ENCODE data around the gene CNR2.
"Not testable (repeated sequence)": the region's sequence is repeated elsewhere in the genome, so short reads cannot be mapped to it uniquely, and the experiment has no call there.

The CNR2 gene

DNA sequence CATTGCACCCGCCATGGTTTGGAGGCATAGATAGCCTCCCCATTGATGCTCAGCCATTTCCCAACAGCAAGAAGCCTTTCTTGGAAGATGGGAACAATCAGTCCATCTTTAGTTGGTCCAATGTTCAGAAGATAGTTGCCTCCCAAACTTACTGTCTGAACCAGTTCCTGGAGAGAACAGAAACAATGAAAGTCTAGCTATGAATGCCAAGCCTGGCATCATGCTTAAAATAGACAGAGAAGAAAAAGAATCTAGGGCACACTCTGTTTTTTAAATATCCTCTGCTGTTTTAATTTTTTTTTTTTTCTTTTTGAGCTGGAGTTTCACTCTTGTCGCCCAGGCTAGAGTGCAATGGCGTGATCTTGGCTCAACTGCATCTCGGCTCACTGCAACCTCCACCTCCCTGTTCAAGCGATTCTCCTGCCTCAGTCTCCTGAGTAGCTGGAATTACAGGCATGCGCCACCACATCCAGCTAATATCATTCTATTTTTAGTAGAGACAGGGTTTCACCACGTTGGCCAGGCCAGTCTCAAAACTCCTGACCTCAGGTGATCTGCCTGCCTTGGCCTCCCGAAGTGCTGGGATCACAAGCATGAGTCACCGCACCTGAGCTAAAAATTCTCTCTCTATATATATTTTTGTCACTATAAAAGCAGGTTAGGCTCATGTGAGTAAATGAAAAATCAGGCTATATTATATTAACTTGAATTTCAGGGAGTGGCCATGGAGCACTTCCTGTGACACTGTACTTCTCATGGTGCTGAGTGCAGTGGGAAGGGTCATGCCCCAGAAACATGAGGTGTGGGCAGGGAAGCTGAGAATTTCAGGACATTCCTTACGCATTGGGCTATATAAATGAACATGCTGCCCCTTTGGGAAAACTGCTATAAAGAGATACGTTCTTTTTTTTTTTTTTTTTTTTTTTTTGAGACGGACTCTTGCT lies 64.2 kb downstream of the CNR2 start:
- H3K27ac ChIP-seq (ENCODE audit: poor library complexity, severe bottlenecking): no peak overlapping the region
- H3K27me3 ChIP-seq (ENCODE audit: insufficient read depth, poor library complexity, severe bottlenecking): no peaks in the 10 kb centered on the region
- TF ChIP-seq, protein P1, sequence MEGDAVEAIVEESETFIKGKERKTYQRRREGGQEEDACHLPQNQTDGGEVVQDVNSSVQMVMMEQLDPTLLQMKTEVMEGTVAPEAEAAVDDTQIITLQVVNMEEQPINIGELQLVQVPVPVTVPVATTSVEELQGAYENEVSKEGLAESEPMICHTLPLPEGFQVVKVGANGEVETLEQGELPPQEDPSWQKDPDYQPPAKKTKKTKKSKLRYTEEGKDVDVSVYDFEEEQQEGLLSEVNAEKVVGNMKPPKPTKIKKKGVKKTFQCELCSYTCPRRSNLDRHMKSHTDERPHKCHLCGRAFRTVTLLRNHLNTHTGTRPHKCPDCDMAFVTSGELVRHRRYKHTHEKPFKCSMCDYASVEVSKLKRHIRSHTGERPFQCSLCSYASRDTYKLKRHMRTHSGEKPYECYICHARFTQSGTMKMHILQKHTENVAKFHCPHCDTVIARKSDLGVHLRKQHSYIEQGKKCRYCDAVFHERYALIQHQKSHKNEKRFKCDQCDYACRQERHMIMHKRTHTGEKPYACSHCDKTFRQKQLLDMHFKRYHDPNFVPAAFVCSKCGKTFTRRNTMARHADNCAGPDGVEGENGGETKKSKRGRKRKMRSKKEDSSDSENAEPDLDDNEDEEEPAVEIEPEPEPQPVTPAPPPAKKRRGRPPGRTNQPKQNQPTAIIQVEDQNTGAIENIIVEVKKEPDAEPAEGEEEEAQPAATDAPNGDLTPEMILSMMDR (IDR thresholded peaks at IDR 0.05; ENCODE audit: poor library complexity, severe bottlenecking): no peak
- no peak overlapping the region for H3K4me3 ChIP-seq (ENCODE audit: severe bottlenecking)
- DNase-seq (ENCODE audit: low spot score) (no peak), ATAC-seq (ENCODE audit: low read depth) (no peak)
- peaks cover 36% of the 10 kb centered on the region for H3K36me3 ChIP-seq (ENCODE audit: low read depth)
- no peaks in the 10 kb centered on the region for H3K9me3 ChIP-seq (ENCODE audit: severe bottlenecking)
- H3K4me1 ChIP-seq (ENCODE audit: insufficient read depth, poor library complexity, severe bottlenecking): no peaks in the 10 kb centered on the region

DNA sequence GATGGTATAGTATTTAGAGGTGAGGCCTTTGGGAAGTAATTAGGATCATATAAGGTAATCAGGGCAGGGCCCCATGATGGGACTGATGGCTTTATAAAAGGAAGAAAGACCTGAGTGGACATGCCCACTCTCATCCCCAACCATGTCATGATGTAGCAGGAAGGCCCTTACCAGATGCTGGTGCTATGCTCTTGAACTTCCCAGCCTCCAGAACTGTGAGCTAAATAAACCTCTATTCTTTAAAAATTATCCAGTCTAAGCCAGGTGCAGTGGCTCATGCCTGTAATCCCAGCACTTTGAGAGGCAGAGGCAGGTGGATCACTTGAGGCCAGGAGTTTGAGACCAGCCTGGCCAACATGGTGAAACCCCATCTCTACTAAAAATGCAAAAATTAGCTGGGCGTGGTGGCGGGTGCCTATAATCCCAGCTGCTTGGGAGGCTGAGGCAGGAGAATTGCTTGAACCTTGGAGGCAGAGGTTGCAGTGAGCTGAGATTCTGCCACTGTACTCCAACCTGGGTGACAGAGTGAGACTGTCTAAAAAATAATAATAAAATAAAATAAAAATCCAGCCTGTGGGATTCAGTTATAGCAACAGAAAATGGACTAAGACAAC lies 65.6 kb downstream of the CNR2 start:
- H3K9me3 ChIP-seq (ENCODE audit: severe bottlenecking); H3K27ac ChIP-seq (ENCODE audit: poor library complexity, severe bottlenecking); ATAC-seq (ENCODE audit: low read depth); DNase-seq (ENCODE audit: low spot score); H3K27me3 ChIP-seq (ENCODE audit: insufficient read depth, poor library complexity, severe bottlenecking); H3K4me1 ChIP-seq (ENCODE audit: insufficient read depth, poor library complexity, severe bottlenecking); H3K4me3 ChIP-seq (ENCODE audit: severe bottlenecking): not testable (repeated sequence)
- peaks cover 36% of the 10 kb centered on the region for H3K36me3 ChIP-seq (ENCODE audit: low read depth)

- H3K4me3 ChIP-seq (ENCODE audit: severe bottlenecking): no peak overlapping the region
- no peak for ATAC-seq (ENCODE audit: low read depth)
- no peak for DNase-seq (ENCODE audit: low spot score)
- no peak overlapping the region for H3K27ac ChIP-seq (ENCODE audit: poor library complexity, severe bottlenecking)
- TF ChIP-seq, protein P1 (IDR thresholded peaks at IDR 0.05; ENCODE audit: poor library complexity, severe bottlenecking): no peak
- no peaks in the 10 kb centered on the region for H3K9me3 ChIP-seq (ENCODE audit: severe bottlenecking)
- no peaks in the 10 kb centered on the region for H3K4me1 ChIP-seq (ENCODE audit: insufficient read depth, poor library complexity, severe bottlenecking)
- no peaks in the 10 kb centered on the region for H3K27me3 ChIP-seq (ENCODE audit: insufficient read depth, poor library complexity, severe bottlenecking)
- peaks cover 32% of the 10 kb centered on the region for H3K36me3 ChIP-seq (ENCODE audit: low read depth)
These were observed 68.0 kb downstream of the CNR2 start for GRCh38 chr1:23845163-23845562.

- Histone ChIP-seq H3K4me3 (ENCODE audit: severe bottlenecking) (no peak overlapping the region), H3K36me3 (ENCODE audit: low read depth) (peaks cover 26% of the 10 kb centered on the region), H3K27ac (ENCODE audit: poor library complexity, severe bottlenecking) (no peak overlapping the region), H3K27me3 (ENCODE audit: insufficient read depth, poor library complexity, severe bottlenecking) (no peaks in the 10 kb centered on the region), H3K9me3 (ENCODE audit: severe bottlenecking) (no peaks in the 10 kb centered on the region), H3K4me1 (ENCODE audit: insufficient read depth, poor library complexity, severe bottlenecking) (no peaks in the 10 kb centered on the region)
- ATAC-seq (ENCODE audit: low read depth) (no peak), DNase-seq (ENCODE audit: low spot score) (no peak)
- TF ChIP-seq, protein P1 (IDR thresholded peaks at IDR 0.05; ENCODE audit: poor library complexity, severe bottlenecking): no peak
These were observed 69.5 kb downstream of the CNR2 start for GRCh38 chr1:23843644-23844043.

- ATAC-seq (ENCODE audit: low read depth) (peak; percentile 95), DNase-seq (ENCODE audit: low spot score) (no peak)
- Histone ChIP-seq H3K4me1 (ENCODE audit: insufficient read depth, poor library complexity, severe bottlenecking) (peaks cover 4% of the 10 kb centered on the region), H3K9me3 (ENCODE audit: severe bottlenecking) (no peaks in the 10 kb centered on the region), H3K4me3 (ENCODE audit: severe bottlenecking) (peak overlapping the region; percentile 7), H3K27ac (ENCODE audit: poor library complexity, severe bottlenecking) (no peak overlapping the region), H3K36me3 (ENCODE audit: low read depth) (no peaks in the 10 kb centered on the region), H3K27me3 (ENCODE audit: insufficient read depth, poor library complexity, severe bottlenecking) (no peaks in the 10 kb centered on the region)
- TF ChIP-seq, protein P1 (IDR thresholded peaks at IDR 0.05; ENCODE audit: poor library complexity, severe bottlenecking): no peak
These were observed 74.7 kb downstream of the CNR2 start for GRCh38 chr1:23838401-23838866.

All from RWPE2 (cell line).